H1 (cell line): ENCODE results near the gene MRPL3. TPM values are rescaled to one million over a fixed set of nuclear protein-coding genes. Genes with fewer than 3 reads are reported as not detected.

ENCODE experiments used
- CTCF ChIA-PET: fragments of 300-600 bp; sonication (Branson Sonifier 250); formaldehyde crosslinking; loops from one replicate; lab custom pipeline; 2021; ENCODE audit not compliant: partially characterized antibody; lab: Charles Lee
- POLR2A ChIA-PET: fragments of 300-600 bp; sonication (Branson Sonifier 250); formaldehyde crosslinking; loops from one replicate; lab custom pipeline; 2021; ENCODE audit warnings: inconsistent platforms; ENCODE audit not compliant: partially characterized antibody; lab: Charles Lee
- DNase-seq, 2 experiments: peaks; one replicate each; pipeline versions ENCODE4 v3.0.0 to v3.0.0-alpha.2; 2010 to 2022; ENCODE audit warnings: low spot score in 2 of 2, low read depth in 1 of 2, mixed read lengths in 1 of 2
- FAIRE-seq: peaks from 2 replicates; lab custom pipeline; 2011; peaks lifted over from hg19 to GRCh38; lab: Jason Lieb, UNC
- H2AFZ ChIP-seq: 2 replicates; pipeline ENCODE4 v1.8.1; 2012; ENCODE audit warnings: low read length, inconsistent platforms
- H2AK5ac ChIP-seq: 2 replicates; pipeline ENCODE4 v1.6.1; 2013; ENCODE audit warnings: low read depth, low read length
- H2BK120ac ChIP-seq: replicated peaks from 2 replicates; pipeline ENCODE3; 2013; ENCODE audit warnings: low read depth, low read length, inconsistent platforms
- H2BK12ac ChIP-seq: 2 replicates; pipeline ENCODE4 v1.6.1; 2013; ENCODE audit warnings: low read depth, low read length
- H2BK15ac ChIP-seq: 2 replicates; pipeline ENCODE4 v1.6.1; 2013; ENCODE audit warnings: low read length
- H2BK20ac ChIP-seq: 2 replicates; pipeline ENCODE4 v1.6.1; 2013; ENCODE audit warnings: low read length
- H2BK5ac ChIP-seq: 2 replicates; pipeline ENCODE4 v1.6.1; 2013; ENCODE audit warnings: low read depth, low read length
- H3K14ac ChIP-seq: 2 replicates; pipeline ENCODE4 v1.6.1; 2013; ENCODE audit warnings: inconsistent platforms; ENCODE audit not compliant: insufficient read length
- H3K18ac ChIP-seq: 2 replicates; pipeline ENCODE4 v1.6.1; 2013; ENCODE audit warnings: low read length; ENCODE audit errors: extremely low read depth
- H3K23ac ChIP-seq: 2 replicates; pipeline ENCODE4 v1.6.1; 2013; ENCODE audit warnings: inconsistent platforms; ENCODE audit not compliant: insufficient read length
- H3K23me2 ChIP-seq: 2 replicates; pipeline ENCODE4 v1.6.1; 2013; ENCODE audit warnings: low read depth, low read length
- H3K27ac ChIP-seq: 2 replicates; pipeline ENCODE4 v1.6.1; 2011; ENCODE audit warnings: low read depth, low read length, inconsistent platforms
- H3K27me3 ChIP-seq, 4 experiments: replicated peaks in 1 of 4; 1 replicate in 1 of 4; 2 replicates in 3 of 4; pipeline versions ENCODE4 v1.6.1 to v1.8.1; 2011 to 2013; ENCODE audit warnings: low read length in 3 of 4, mild to moderate bottlenecking in 3 of 4, inconsistent platforms in 2 of 4, mixed read lengths in 2 of 4, moderate library complexity in 1 of 4; ENCODE audit not compliant: control insufficient read depth in 3 of 4, insufficient read depth in 3 of 4; ENCODE audit errors: extremely low read depth in 1 of 4
- H3K36me3 ChIP-seq, 4 experiments: 2 replicates each; pipeline versions ENCODE4 v1.6.1 to v1.8.1; 2011 to 2013; ENCODE audit warnings: mild to moderate bottlenecking in 4 of 4, low read length in 3 of 4, moderate library complexity in 2 of 4, control low read depth in 1 of 4, inconsistent platforms in 1 of 4; ENCODE audit not compliant: insufficient read depth in 4 of 4, control insufficient read depth in 2 of 4
- H3K4ac ChIP-seq: replicated peaks from 2 replicates; pipeline ENCODE3; 2013; ENCODE audit warnings: low read length, low read depth, mixed read lengths, inconsistent platforms; ENCODE audit not compliant: insufficient read length
- H3K4me1 ChIP-seq, 4 experiments: replicated peaks in 1 of 4; 1 replicate in 1 of 4; 2 replicates in 3 of 4; pipeline versions ENCODE4 v1.6.1 to v1.8.1; 2011 to 2013; ENCODE audit warnings: low read length in 3 of 4, inconsistent platforms in 2 of 4, mixed read lengths in 1 of 4; ENCODE audit not compliant: insufficient read depth in 4 of 4, control insufficient read depth in 3 of 4
- H3K4me2 ChIP-seq, 2 experiments: 2 replicates each; pipeline versions ENCODE4 v1.6.1 to v1.8.1; 2011 to 2013; ENCODE audit warnings: low read depth in 2 of 2, low read length in 2 of 2, control low read depth in 1 of 2, inconsistent platforms in 1 of 2, mild to moderate bottlenecking in 1 of 2; ENCODE audit not compliant: insufficient read depth in 1 of 2
- H3K4me3 ChIP-seq, 4 experiments: fragments of 200-600, 300-600 bp in 1 of 4; sonication (generic), shearing (Covaris generic), sonication (Bioruptor Twin) in 1 of 4; 2 replicates each; pipeline versions ENCODE4 v1.5.1 to v1.8.1; 2011 to 2016; ENCODE audit warnings: low read length in 4 of 4, low read depth in 3 of 4, control low read depth in 2 of 4, inconsistent platforms in 2 of 4, mild to moderate bottlenecking in 2 of 4, mixed read lengths in 1 of 4, moderate library complexity in 1 of 4; ENCODE audit not compliant: insufficient read depth in 2 of 4; ENCODE audit errors: extremely low read depth in 1 of 4
- H3K56ac ChIP-seq: replicated peaks from 2 replicates; pipeline ENCODE3; 2013; ENCODE audit warnings: low read depth, mild to moderate bottlenecking, mixed read lengths, low read length, inconsistent platforms; ENCODE audit not compliant: insufficient read length
- H3K79me1 ChIP-seq: 2 replicates; pipeline ENCODE4 v1.6.1; 2013; ENCODE audit warnings: low read depth, low read length, control low read depth
- H3K79me2 ChIP-seq, 2 experiments: 2 replicates each; pipeline versions ENCODE4 v1.6.1 to v1.8.1; 2012 to 2013; ENCODE audit warnings: low read length in 2 of 2, mild to moderate bottlenecking in 2 of 2, inconsistent platforms in 1 of 2; ENCODE audit not compliant: insufficient read depth in 2 of 2, control insufficient read depth in 1 of 2
- H3K9ac ChIP-seq, 4 experiments: replicated peaks in 1 of 4; 1 replicate in 1 of 4; 2 replicates in 3 of 4; pipeline versions ENCODE4 v1.6.1 to v1.8.1; 2011 to 2013; ENCODE audit warnings: low read depth in 3 of 4, low read length in 3 of 4, control low read depth in 2 of 4, mild to moderate bottlenecking in 2 of 4, moderate library complexity in 2 of 4, inconsistent platforms in 1 of 4; ENCODE audit errors: extremely low read depth in 1 of 4
- H3K9me3 ChIP-seq, 2 experiments: 2 replicates each; pipeline versions ENCODE4 v1.6.1 to v1.8.1; 2012 to 2013; ENCODE audit warnings: mild to moderate bottlenecking in 2 of 2, moderate library complexity in 2 of 2, control low read depth in 1 of 2, inconsistent platforms in 1 of 2, low read depth in 1 of 2, low read length in 1 of 2, mixed read lengths in 1 of 2; ENCODE audit not compliant: insufficient read depth in 2 of 2
- H4K20me1 ChIP-seq, 2 experiments: replicated peaks in 1 of 2; 2 replicates each; pipeline versions ENCODE3 to v1.8.1; 2011 to 2013; ENCODE audit warnings: inconsistent platforms in 2 of 2, low read length in 2 of 2, mild to moderate bottlenecking in 1 of 2; ENCODE audit not compliant: insufficient read depth in 2 of 2, control insufficient read depth in 1 of 2
- H4K5ac ChIP-seq: 2 replicates; pipeline ENCODE4 v1.6.1; 2013; ENCODE audit warnings: low read length, low read depth, mixed read lengths, inconsistent platforms; ENCODE audit not compliant: insufficient read length
- H4K8ac ChIP-seq: 2 replicates; pipeline ENCODE4 v1.8.0; 2013; ENCODE audit warnings: mild to moderate bottlenecking, moderate library complexity, low read length, inconsistent platforms; ENCODE audit not compliant: insufficient read depth; ENCODE audit errors: extremely low read depth
- H4K91ac ChIP-seq: replicated peaks from 2 replicates; pipeline ENCODE3; 2013; ENCODE audit warnings: low read length, mixed read lengths, inconsistent platforms; ENCODE audit not compliant: insufficient read length
- BRCA1 ChIP-seq: IDR thresholded peaks from 2 replicates; pipeline ENCODE4 v1.6.1; 2012; ENCODE audit warnings: low read depth, low read length, improper control_type of control experiment
- EP300 ChIP-seq, 2 experiments: IDR thresholded peaks; 1 replicate in 1 of 2; 2 replicates in 1 of 2; pipeline ENCODE4 v1.6.1; 2011 to 2012; ENCODE audit warnings: low read depth in 2 of 2, low read length in 2 of 2, mild to moderate bottlenecking in 2 of 2, borderline replicate concordance in 1 of 2, inconsistent platforms in 1 of 2, moderate library complexity in 1 of 2
- JUND ChIP-seq: IDR thresholded peaks from 2 replicates; pipeline ENCODE4 v1.6.1; 2011; ENCODE audit warnings: mild to moderate bottlenecking, improper control_type of control experiment, low read length
- KDM1A ChIP-seq: fragments of 200-600, 300-600 bp; sonication (generic); IDR thresholded peaks from 2 replicates; pipeline ENCODE4 v1.7.1; 2016; ENCODE audit warnings: mild to moderate bottlenecking, low read length, borderline replicate concordance
- NRF1 ChIP-seq: IDR thresholded peaks from 2 replicates; pipeline ENCODE4 v1.6.1; 2011; ENCODE audit warnings: mild to moderate bottlenecking, low read depth, low read length, improper control_type of control experiment
- SIN3A ChIP-seq, 2 experiments: IDR thresholded peaks in 1 of 2; conservative IDR thresholded peaks in 1 of 2; 2 replicates each; pipeline ENCODE4 v1.6.1; 2011 to 2012; ENCODE audit warnings: low read length in 2 of 2, improper control_type of control experiment in 1 of 2, low read depth in 1 of 2, mild to moderate bottlenecking in 1 of 2
- SIRT6 ChIP-seq: IDR thresholded peaks from one replicate; pipeline ENCODE4 v1.7.1; 2012; ENCODE audit warnings: low read length, inconsistent platforms
- SP1 ChIP-seq: IDR thresholded peaks from 2 replicates; pipeline ENCODE4 v1.6.1; 2011; ENCODE audit warnings: low read depth, low read length
- TBP ChIP-seq: IDR thresholded peaks from 2 replicates; pipeline ENCODE4 v1.6.1; 2011; ENCODE audit warnings: low read depth, low read length, improper control_type of control experiment
- polyA plus RNA-seq, 7 experiments: library from polyadenylated mRNA; depleted of rRNA in 3 of 7; stranded (reverse) in 5 of 7; unstranded in 2 of 7; fragments of >200 nt in 5 of 7; fragments of 200-250 nt in 2 of 7; gene quantifications; 1 replicate in 5 of 7; 2 replicates in 1 of 7; 4 replicates in 1 of 7; pipeline versions ENCODE4 v1.2.1 to v1.2.3, GENCODE V29; 2011 to 2013; ENCODE audit warnings: missing spikeins in 2 of 7, mixed read lengths in 2 of 7
- total RNA-seq: library from RNA; stranded (reverse); fragmentation: NEBNext Ultra II Directional; extraction: Animal tissue kit (Norgen Biotek cat#: 25700); gene quantifications from 2 replicates; pipeline ENCODE4 v1.2.1, GENCODE V29; 2021
- TF ChIP-seq, protein P1 (sequence below): IDR thresholded peaks from 2 replicates; pipeline ENCODE4 v1.6.1; 2012; ENCODE audit warnings: low read length, inconsistent platforms

The MRPL3 gene
- total and polyA plus RNA-seq, 2 of the 8 experiments (the other 6 are each of a cell fraction or from before 2014, with no cell fraction given) = 164 to 175 TPM

DNA sequence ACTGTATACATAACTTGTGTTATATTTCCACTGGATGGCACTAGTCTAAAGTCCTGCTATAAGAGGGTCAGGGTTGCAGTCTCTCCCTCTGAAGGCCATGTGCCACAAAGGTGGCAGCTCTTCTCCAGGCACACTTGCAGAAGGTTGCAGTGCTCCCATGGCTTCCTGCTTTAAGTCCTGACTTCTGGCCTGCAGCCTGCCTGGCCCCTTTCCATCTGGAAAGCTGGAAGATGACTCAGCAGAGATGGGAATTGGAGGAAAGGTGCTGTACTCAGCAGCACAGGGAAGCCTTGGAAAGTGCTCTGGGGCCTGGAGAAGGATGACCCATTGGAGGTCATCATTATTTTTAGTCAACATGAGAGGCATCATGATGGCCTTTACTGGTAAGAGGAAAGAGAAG, 40.9 kb upstream of the MRPL3 start:
- no peaks in the 10 kb centered on the region for H3K27me3 ChIP-seq
- H3K23ac ChIP-seq = no peak overlapping the region
- no peak overlapping the region for H3K4me2 ChIP-seq
- H3K4ac ChIP-seq = no peak overlapping the region
- no peaks in the 10 kb centered on the region for H3K36me3 ChIP-seq
- no peak overlapping the region for H3K9ac ChIP-seq
- H2BK12ac ChIP-seq = no peak overlapping the region
- no peak overlapping the region for H3K27ac ChIP-seq
- 0 out of 2 replicates have a peak, but pooled peaks cover 3% of the 10 kb centered on the region for H3K23me2 ChIP-seq
- H2BK120ac ChIP-seq = no peak overlapping the region
- H2AFZ ChIP-seq = no peak overlapping the region
- no peak overlapping the region for H2BK5ac ChIP-seq
- no peaks in the 10 kb centered on the region for H3K79me1 ChIP-seq
- no peak overlapping the region for H4K5ac ChIP-seq
- H2AK5ac ChIP-seq = no peak overlapping the region
- no peaks in the 10 kb centered on the region for H3K79me2 ChIP-seq
- H3K4me3 ChIP-seq = no peak overlapping the region
- H3K4me1 ChIP-seq = no peaks in the 10 kb centered on the region
- no peaks in the 10 kb centered on the region for H4K20me1 ChIP-seq
- H2BK20ac ChIP-seq = no peak overlapping the region
- POLR2A ChIA-PET = no interaction called here
- no peak overlapping the region for H4K8ac ChIP-seq
- H3K56ac ChIP-seq = no peak overlapping the region
- no peak overlapping the region for H3K18ac ChIP-seq
- DNase-seq (no peak), FAIRE-seq (no peak)
- no peaks in the 10 kb centered on the region for H3K9me3 ChIP-seq
- H2BK15ac ChIP-seq = no peak overlapping the region
- H3K14ac ChIP-seq = no peak overlapping the region
- no peak overlapping the region for H4K91ac ChIP-seq
- CTCF ChIA-PET = interaction anchor here (1.9 to 2.2 kb wide), 2 partner anchors 251 to 667 kb away, joined by 3 to 8 read pairs; no protein-coding TSS in a partner anchor
- no peak for TF ChIP-seq BRCA1
- TF ChIP-seq SP1 = no peak
- no peak for TF ChIP-seq NRF1
- no peak for TF ChIP-seq TBP
- TF ChIP-seq, protein P1, sequence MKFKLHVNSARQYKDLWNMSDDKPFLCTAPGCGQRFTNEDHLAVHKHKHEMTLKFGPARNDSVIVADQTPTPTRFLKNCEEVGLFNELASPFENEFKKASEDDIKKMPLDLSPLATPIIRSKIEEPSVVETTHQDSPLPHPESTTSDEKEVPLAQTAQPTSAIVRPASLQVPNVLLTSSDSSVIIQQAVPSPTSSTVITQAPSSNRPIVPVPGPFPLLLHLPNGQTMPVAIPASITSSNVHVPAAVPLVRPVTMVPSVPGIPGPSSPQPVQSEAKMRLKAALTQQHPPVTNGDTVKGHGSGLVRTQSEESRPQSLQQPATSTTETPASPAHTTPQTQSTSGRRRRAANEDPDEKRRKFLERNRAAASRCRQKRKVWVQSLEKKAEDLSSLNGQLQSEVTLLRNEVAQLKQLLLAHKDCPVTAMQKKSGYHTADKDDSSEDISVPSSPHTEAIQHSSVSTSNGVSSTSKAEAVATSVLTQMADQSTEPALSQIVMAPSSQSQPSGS = no peak
- TF ChIP-seq JUND = no peak
- TF ChIP-seq EP300 (IDR thresholded peaks at IDR 0.05; ENCODE audit: borderline replicate concordance in 1 of 2, low read depth in 2 of 2, low read length in 2 of 2) = no peak
- TF ChIP-seq SIN3A (conservative IDR thresholded peaks at IDR 0.05 in 1 of 2, IDR thresholded peaks at IDR 0.05 in 1 of 2; ENCODE audit: low read depth in 1 of 2, low read length in 2 of 2) = no peak
- TF ChIP-seq SIRT6 = no peak
- no peak for TF ChIP-seq KDM1A
